Gastrocnemius medialis (tissue), 4 donors: ENCODE results near the gene TBC1D22B.

Source experiments
- POLR2A ChIP-seq, 2 donors: fragments of 450-650 bp; IDR thresholded peaks; one replicate each; pipeline ENCODE4 v1.6.1; 2017; ENCODE audit warnings: antibody characterized with exemption in 2 of 2, mild to moderate bottlenecking in 2 of 2, moderate library complexity in 2 of 2
- TF ChIP-seq, protein P1 (sequence below), 5 experiments: fragments of 450-650 bp in 3 of 5; fragments of 200-600 bp in 2 of 5; sonication (generic) in 2 of 5; IDR thresholded peaks in 4 of 5; conservative IDR thresholded peaks in 1 of 5; 1 replicate in 4 of 5; 2 replicates in 1 of 5; pipeline ENCODE4 v1.5.1; 2016 to 2019; ENCODE audit warnings: antibody characterized with exemption in 5 of 5, mild to moderate bottlenecking in 3 of 5, moderate library complexity in 3 of 5

DNA sequence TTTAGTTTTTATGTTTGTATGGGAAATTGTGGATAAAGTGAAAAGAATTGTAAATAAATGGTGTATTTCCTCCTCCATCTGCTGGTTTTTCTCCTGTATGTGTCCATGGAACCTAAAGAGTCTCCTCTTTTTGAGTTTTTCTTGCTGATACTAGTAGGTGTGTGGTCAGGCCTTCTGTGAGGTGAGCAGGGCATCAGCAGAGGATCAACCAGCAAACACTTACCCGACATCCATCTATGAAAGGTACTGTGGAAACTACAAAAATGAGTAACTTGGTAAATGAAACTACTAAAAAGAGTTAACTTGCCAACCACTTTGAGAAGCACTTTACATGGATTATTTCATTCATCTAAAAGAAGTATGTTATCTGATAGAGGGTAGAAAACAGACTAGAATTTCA, 75.3 kb downstream of the TBC1D22B start:
- TF ChIP-seq, protein P1, sequence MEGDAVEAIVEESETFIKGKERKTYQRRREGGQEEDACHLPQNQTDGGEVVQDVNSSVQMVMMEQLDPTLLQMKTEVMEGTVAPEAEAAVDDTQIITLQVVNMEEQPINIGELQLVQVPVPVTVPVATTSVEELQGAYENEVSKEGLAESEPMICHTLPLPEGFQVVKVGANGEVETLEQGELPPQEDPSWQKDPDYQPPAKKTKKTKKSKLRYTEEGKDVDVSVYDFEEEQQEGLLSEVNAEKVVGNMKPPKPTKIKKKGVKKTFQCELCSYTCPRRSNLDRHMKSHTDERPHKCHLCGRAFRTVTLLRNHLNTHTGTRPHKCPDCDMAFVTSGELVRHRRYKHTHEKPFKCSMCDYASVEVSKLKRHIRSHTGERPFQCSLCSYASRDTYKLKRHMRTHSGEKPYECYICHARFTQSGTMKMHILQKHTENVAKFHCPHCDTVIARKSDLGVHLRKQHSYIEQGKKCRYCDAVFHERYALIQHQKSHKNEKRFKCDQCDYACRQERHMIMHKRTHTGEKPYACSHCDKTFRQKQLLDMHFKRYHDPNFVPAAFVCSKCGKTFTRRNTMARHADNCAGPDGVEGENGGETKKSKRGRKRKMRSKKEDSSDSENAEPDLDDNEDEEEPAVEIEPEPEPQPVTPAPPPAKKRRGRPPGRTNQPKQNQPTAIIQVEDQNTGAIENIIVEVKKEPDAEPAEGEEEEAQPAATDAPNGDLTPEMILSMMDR (IDR thresholded peaks at IDR 0.05 in 4 of 5, conservative IDR thresholded peaks at IDR 0.05 in 1 of 5) = no peak
- TF ChIP-seq POLR2A (IDR thresholded peaks at IDR 0.05) = no peak
